Pulmonary artery endothelial cell (primary cell): Measurements from ENCODE around the gene DPP4. TPM values are rescaled to one million over a fixed set of nuclear protein-coding genes. Genes with fewer than 3 reads are reported as not detected.

Source experiments
- DNase-seq: peaks from one replicate; pipeline ENCODE4 v3.0.0-alpha.2; 2011; ENCODE audit warnings: low read depth, low spot score
- total RNA-seq: library from RNA; depleted of rRNA; stranded (reverse); fragments of >200 nt; gene quantifications from 2 replicates; pipeline ENCODE4 v1.2.3, GENCODE V29; 2014

The DPP4 gene
- 6.0 and 9.2 TPM in 2 replicates for total RNA-seq

DNA sequence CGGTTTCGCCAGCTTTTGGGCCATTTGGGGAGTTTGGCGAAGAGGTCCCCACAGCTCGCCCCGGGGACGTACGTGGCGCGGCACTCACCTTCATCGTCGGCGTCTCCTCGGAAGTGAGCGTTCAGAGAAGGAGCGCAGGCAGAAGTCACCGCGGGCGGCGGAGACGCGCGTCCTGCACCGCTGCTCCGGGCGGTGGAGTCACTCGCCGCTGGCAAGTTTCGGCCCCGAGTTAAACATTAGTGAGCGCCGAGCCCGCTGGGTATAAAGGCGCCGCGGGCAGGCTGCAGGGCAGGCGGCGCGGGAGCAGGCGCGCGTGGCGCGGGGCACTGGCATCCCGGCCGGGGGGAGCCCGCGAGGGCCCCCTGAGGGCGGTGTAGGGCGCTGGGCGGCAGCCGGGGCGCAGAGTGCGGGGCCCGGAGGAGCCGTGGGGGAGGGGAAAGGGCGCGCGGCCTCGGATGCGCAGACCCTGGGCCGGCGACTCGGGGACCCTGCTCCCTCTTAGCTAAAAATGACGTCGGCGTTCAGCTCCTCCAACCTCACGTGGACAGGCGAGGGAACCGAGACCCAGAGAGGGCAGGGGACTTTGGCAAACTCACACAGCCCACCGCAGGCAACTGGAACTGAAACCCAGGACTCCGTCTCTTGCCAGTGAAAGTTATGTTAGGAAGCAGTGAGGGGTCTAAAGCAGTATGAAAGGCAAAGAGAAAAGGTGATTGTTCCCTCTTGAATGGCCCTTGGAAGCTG is at the start of gene DPP4:
Gene DPP4, minus strand, starts transcription at position 328 of the 744 bp plus-strand sequence. Its CDS starts 234 bp downstream, at position 94.
- no peak for DNase-seq

DNA sequence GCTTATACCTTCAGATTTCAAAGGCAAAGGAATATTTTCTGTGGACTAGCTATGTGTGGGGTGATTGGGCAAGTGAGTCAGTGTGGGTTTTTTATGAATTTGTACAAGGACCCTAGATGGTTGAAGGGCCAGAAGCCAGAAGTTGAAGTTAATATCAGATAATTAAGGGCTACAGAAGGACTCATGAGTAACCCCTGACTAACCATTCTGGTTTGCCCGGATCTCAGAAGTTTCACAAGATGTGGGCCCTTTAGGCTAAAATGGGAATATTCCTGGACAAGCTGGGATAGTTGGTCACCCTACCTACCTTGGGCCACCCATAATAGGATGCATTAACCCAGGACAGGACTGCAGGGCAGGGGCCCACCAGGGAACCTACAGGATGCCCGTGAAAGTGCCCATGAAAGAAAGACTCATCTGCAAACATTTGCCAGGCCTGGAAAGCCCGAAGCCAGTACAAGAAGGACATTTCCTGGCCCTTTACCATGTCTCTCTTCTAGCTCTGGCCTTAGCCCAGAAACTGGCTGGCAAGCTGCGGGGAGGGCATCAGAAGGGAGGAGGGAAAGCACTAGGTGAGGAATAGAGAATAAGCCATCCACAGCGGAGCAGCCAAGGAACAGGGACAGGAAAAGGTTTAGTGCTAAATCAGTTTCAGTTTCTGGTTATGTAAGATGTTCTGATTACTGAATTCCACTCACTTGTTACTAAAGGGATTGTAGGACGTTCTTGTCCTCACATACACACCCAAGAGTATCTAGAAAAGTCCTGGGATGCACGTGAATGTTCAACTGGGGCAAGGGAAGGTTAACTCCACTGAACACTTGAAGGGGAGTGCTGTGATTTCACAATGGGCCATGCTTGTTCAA is 44.4 kb upstream of the DPP4 start:
- no peak for DNase-seq

DNA sequence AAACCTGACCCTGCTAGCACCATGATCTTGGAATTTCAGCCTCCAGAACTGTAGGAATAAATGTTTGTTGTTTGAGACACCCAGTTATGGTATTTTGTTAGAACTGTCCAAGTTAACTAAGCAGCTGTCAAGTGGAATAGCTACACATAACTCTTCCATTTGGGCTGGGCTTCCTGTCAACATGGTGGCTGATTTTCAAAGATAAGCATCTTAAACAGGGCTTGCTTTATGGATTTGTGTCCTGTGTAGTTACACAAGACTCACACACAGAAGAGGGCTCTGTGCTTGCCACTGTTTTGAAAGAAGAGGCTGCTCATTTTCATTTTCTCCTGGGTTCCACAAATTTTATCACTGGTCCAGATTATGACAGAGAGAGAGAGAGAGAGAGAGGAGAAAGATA is 42.3 kb upstream of the DPP4 start:
- no peak for DNase-seq

DNA sequence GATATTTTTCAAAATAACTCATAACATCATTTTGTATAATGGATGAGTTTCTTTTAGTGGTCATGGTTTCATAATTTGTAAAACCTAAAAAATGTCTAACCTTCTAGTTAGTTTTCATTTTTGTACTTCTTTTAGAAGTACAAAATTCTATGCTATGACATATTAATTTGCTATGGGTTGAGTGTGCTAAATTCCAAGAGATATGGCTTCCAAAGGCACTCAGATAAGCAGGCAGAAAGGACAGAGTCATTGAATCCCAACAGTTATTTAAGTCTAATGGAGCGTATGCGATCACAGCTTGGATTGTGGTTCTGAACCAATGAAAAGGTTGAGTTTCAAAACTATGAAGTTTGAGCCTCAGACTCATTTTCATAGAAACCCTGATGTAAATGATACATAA is 41.1 kb upstream of the DPP4 start:
- no peak for DNase-seq

DNA sequence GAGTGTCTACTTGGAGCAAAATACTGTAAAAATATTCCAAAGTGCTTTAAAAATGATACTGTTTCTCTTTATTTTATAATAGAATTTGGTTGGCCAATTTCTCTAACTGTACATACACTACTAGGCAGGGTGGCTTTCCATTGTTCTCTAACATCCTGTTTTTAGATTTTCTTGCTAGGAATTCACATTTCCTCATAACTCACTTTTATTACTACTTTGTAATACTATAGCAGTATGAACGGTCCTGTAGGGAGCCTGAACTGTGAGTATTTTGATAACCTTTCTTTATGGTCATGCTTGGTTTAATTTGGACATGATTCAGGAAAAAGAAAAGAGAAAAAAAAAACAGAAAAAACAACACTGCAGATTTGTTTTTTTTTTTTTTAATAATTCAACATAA is 40.3 kb upstream of the DPP4 start:
- DNase-seq, result peak; percentile 76

DNA sequence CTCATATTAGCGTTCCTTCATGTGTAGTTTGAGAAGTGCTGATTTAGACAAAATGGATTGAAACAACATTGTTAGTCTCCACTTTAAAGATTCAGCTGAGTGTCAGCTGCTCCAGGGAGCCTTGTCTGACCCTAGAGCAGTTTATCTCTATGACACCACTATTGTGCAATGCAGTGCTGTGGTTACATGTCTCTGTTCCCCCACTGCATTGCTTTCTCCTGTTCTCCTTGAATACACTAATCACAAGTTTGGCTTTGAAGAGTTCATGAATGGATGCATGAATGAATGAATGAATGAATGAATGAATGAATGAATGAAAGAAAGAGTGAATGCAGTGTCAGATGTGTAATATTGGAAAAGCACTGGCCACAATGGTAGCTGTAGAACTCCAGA is 39.8 kb upstream of the DPP4 start:
- DNase-seq, result peak; percentile 26

DNA sequence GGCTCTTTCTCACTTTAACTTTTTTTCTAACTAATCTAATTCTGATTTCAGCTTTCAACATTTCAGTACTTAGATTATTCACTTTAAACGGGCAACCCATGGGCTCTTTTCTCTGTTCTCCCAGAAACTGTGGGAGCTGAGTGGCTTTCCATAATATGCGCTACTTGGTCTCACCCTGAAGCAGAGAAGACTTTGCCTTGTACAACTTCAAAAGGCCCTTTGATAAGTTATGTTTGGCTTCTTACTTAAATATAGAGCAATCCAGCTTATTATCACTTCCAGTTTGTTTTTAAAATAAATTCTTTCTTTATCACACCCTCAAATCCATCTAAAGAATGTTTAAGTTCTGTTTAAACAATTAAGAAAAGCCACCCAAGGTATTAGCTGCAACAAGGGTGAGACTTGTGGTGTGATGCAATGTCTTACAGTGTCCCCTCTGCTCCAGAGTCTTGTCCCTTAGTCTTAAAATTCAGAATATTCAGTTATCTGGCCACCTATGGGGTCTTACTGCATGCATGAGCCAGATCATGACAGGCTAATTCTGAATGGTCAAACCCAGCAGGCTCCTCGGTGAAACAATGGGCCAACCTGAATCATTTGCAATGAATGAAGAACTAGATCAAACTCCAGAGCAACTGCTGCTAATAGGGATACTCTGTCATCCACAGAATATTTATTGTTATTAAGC is 39.2 kb upstream of the DPP4 start:
- DNase-seq, result no peak

DNA sequence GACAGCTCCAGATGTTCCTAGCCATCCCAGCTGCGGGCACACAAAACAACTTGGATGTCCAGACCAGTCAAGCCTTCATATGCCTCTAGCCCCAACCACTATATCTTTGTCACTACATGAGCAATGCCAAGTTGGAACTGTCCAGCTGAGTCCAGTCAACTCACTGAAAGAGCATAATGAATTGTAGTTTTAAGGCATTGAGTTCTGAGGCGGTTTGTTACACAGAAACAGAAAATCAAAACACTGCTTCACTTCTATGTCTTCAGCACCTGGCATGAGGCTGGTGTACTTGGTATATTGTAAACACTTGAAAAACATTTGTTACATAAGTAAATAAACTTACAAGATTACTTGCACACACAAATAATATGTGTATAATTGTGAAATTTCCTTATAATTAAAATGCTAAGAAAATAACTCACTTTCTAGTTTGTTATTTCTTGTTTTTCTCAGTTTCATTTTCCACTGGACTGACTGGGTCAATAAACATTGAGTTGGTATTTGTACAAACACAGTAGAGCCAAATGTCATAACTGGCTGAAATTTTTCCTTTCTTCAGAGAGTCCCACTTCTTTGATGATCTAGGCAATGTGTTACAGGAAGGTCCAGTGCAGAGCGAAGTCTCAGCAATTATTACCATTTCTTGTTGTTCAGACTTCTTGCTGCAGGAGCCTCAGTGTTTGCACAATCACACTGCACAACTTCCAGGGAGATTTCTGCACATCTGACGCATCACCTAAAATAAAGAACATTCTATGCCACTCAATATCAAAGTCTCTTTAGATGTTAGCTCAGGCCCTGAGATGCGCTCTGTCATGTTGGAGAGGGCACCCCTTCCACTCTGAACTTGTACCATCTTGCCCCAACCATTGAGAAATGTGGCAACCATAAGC is 38.2 kb upstream of the DPP4 start:
- DNase-seq, result no peak

DNA sequence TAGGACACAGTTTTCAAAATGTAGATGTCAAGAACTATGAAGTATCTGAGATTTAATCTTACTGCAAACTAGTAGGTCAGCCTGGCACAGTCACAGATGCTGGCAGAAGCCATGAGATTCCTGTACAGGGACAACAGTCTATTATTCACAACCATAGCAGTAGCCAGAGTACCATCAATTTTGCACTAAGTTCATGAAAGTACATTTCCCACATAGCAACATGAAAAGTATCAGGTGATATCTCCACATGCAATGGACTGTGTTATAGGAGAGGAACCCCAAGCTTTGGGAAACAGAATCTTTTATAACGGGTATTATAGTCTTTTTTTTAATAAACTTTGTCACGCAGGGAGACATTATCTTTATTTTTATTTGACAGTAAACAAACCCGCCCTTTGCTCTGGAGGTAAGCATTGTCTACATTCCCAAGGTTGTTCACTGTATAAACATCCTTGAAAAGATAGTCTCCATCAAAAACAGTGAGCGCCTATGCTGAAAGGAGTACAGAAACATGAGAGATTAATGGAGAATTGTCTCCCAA is 33.4 kb upstream of the DPP4 start:
- no peak for DNase-seq

DNA sequence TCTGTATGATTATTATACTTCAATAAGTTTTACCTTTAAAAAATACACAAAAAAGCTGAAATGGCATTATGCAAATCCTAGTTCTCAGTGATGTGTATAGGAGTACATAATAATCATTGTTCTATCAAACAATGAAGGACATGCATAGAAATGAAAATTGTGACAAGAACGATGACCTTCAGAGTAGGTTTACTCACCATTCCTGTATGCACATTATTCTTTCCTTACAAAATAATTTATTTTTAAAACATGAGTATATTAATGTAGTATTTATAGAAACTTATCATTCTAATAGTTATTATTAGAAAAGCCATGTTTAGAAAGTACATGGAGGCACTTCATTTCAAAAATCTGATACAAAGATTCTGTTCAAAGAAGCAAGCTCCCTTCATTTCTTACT is 32.7 kb upstream of the DPP4 start:
- DNase-seq, result no peak

DNA sequence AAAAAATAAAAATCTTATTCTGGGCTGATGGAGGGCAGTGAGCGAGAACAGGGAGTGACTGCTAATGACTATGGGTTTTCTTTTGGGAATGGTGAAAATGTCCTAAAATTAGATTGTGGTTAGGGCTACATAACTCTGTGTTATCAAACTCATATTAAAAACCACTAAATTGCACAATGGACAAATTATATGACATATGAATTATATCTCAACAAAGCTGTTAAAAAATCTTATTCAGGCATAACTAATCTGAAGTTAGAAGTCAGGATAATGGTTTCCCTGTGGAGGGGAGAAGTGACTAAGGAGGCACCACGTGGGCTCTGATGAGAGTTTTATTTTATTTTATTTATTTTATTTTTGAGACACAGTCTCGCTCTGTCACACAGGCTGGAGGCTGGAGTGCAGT is 32.1 kb upstream of the DPP4 start:
- no peak for DNase-seq

DNA sequence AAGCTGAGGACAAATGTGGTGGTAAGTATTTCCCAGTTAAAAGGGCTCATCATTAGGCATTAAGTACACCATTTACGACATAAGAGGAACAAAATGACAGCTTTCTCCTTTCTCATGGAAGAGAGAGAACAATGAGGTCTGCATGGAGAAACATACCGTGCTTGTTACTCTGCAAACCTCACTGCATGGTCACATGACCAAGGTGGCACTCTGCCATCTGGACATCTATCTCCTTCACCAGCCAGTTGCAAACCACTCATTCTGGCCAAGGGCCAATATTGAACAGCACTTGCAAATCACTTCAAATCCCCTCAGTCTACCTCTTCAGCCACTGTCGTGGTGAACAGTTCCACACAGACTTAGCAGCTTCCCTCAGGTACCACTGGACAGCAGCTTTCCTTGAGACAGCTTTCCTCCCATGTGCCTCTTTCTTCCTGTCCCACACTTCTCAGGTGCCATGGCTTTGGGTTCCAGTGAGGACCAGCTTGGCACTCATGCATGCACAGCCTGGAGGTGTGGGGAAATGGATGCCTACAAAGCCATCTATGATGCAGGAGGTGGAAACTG is 29.5 kb upstream of the DPP4 start:
- DNase-seq, result no peak

DNA sequence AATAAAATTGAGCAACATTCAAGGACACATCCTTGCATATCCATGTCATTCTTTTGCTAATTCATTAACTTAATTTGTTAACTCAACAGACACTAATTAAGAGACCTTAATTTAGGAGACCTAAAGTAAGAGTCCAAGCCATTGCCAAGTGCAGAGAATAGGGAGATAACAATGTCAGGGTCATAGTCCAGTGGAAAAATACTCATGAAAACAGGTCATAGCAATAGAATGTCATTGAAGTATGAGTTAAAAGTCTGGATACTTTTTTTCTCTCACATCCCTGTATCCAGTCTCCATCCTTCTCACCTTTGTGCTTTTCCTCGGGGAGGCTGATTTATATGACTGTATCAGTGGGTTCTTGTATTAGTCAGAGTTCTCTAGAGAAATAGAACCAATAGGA is 26.6 kb upstream of the DPP4 start:
- DNase-seq, result no peak

DNA sequence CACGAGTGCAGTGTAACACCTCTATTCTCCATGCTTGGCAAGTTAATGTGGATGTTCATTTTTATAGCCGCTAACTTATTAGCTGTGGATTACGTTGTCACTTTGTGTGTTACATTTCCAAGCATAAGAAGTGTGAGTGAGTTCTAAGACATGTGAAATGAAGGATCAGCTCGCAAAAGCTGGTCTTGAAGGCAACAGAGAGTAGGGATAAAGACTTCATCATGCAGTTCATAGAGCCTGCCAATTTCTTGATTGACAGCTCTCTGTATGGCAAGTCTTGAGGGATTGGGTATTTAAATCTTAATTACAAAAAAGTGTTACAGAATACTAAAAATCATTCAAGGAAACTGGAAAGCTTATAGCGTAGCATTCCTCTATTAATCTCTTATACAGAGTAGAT is 25.8 kb upstream of the DPP4 start:
- no peak for DNase-seq

DNA sequence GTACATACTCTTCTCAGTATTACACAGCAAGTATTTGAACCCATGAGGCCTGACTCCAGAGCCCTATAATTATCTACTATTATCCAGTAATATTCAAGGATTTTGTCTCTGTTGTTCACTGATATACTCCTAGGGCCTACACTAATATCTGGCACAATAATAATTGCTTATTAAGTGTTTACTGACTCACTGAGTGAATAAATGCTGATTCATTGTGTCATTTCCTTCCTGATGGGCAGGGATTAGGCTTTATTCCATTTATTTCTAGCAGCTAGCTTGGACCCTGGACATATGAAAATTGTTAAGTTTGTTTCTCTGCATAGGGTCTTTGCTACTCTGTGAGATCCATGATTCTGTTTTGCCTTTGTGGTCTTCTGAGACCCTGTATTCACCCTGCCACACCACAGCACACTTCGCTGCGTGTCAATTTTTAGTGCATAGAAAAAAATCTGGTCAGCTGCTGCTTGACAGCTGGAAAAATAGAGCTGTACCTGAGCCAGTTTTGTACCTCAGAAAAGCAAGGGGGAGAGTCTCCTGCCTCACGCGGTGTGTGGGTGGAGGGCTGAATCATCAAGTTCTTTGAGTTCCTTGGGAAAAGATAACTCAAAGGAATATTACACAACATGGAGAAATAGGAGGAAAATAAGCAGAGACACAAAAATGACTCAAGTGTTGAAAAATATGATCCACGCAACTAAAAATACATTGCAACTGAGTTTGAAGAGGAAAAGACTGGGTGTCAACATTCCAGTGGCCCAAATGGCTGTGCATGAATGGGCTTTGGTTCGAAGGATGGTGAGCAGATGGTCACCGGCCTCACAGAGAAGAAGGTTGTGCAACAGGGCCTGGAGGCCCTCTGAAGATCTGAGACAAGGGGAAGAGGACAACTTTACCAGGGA is 18.9 kb upstream of the DPP4 start:
- peak; percentile 57 for DNase-seq

DNA sequence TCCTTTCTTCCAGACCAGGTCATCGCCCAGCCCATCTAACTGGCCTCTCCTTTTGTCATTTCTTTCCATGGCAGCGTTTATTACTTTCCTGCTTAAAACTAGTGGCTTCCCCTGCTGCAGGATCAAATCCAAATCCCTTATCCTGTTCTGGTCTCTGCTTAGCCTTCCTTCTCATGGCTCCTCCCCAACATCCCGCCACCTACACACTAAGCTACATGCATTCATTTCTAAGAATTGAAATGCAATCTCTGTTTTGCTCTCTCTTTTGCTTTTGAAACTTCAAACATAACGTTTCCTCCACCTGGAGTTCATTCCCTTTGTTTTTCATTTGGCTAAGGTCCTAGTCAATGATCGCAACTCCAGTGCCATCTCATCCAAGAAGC is 18.0 kb upstream of the DPP4 start:
- no peak for DNase-seq

DNA sequence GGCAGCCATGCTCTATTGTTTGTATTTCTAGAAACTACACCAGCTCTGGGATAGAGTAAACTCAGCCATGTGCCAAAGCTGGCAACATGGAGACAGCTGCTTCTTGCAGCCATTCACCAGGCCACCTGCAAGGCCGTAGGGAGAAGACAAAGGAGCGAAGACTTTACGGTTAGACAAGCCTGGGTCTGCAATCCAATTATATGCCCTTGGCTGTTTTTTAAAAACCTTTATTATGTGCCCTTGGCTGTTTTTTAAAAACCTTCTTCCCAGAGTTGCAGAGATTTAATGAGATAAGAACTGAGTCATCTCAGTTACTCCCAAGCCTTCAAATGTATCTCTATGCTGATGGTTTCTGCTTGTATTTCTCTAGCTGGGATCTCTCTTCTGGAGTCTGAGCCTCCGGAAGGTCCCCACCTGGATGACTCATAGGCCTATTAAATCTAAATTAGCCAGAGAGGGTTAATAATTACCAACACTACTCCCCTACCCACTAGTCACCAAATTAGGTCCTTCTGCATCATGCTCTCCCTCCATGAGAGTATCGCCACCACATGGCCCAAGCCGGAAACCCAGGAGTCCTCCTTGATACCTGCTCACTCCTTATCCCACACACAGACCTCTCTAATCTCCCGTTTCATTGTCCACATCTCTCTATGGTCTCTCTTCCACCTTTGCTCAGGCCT is 17.5 kb upstream of the DPP4 start:
- DNase-seq, result no peak

DNA sequence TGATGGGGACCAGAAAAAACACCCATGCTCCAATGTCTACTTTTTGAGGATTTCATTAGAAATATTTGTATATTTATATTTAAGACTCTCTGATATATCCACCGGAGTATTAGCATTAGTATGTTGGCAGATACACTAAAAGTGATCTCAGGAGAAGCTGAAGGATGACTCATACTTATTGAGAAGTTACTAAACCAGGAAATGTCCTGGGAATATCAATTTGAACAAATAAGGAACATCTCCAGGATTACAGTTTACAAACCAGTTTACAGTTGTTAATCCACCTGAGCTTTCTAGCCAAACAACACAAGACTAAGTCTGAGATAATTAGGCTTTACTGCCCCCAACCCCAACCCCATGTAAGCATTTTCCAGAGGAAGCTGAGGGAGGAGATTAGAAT is 16.1 kb upstream of the DPP4 start:
- no peak for DNase-seq

DNA sequence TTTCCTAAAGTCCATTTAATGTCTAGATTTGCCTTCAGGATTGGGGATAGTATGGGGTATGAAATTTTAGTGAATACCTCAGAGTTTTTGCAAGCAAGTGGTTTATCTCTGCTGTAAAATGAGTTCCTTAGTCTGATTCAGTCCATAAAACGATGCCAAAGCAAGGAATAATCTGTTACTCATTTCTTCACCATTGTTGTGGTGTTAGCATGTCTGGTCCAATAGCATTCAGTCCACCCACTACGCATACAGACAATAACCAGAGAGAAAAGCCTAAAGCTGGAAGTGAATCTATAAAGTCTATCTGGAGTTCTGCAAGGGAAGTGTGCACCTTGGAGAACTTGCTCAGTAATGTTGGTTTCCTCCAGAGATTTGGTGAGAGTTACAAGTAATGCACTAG is 12.9 kb upstream of the DPP4 start:
- no peak for DNase-seq
